Measurements from ENCODE around the gene CNTN1. TPM values are rescaled to one million over a fixed set of nuclear protein-coding genes. Genes with fewer than 3 reads are reported as not detected.

CNTN1 gene
- total RNA-seq, 1 experiment from 2014 or later = 6.5 TPM

- TF ChIP-seq CTCF (conservative IDR thresholded peaks at IDR 0.05) = peak; percentile 87
- Histone ChIP-seq H3K27ac (ENCODE audit: insufficient read length, low read depth, low read length) (no peak overlapping the region), H3K23ac (ENCODE audit: insufficient read length, low read depth, low read length) (no peak overlapping the region), H3K4me2 (ENCODE audit: insufficient read depth, insufficient read length, low read length) (no peak overlapping the region), H3K14ac (ENCODE audit: insufficient read depth, low read length) (no peak overlapping the region), H3K79me2 (ENCODE audit: insufficient read depth, low read length) (no peaks in the 10 kb centered on the region), H3K56ac (ENCODE audit: insufficient read length, low read depth, low read length) (no peak overlapping the region), H2AK5ac (ENCODE audit: insufficient read length, low read length) (no peak overlapping the region), H2BK12ac (ENCODE audit: insufficient read length, low read depth, low read length) (no peak overlapping the region), H3K9ac (ENCODE audit: extremely low read depth, insufficient read length, low read length) (no peak overlapping the region), H2BK5ac (ENCODE audit: insufficient read length, low read length) (no peak overlapping the region), H2BK15ac (ENCODE audit: low read depth, low read length) (no peak overlapping the region), H2BK20ac (ENCODE audit: low read depth, low read length, poor library complexity, severe bottlenecking) (no peak overlapping the region), H3T11ph (ENCODE audit: low read length) (no peak overlapping the region), H4K5ac (ENCODE audit: insufficient read length, low read depth, low read length) (no peak overlapping the region), H3K27me3 (ENCODE audit: insufficient read depth, low read length) (no peaks in the 10 kb centered on the region), H3K23me2 (ENCODE audit: insufficient read length, low read depth, low read length, poor library complexity, severe bottlenecking) (no peaks in the 10 kb centered on the region), H2BK120ac (ENCODE audit: low read depth, low read length, poor library complexity, severe bottlenecking) (no peak overlapping the region), H2AFZ (ENCODE audit: low read length) (no peak overlapping the region), H3K4ac (ENCODE audit: low read depth, low read length) (no peak overlapping the region), H3K18ac (ENCODE audit: insufficient read length, low read depth, low read length) (no peak overlapping the region), H4K8ac (replicated peaks; ENCODE audit: insufficient read length, low read depth, low read length) (no peak overlapping the region), H3K9me3 (ENCODE audit: control insufficient read depth, low read depth, low read length) (no peaks in the 10 kb centered on the region), H4K91ac (ENCODE audit: insufficient read length, low read depth, low read length) (no peak overlapping the region), H3K79me1 (ENCODE audit: insufficient read depth, low read depth, low read length, poor library complexity, severe bottlenecking) (no peaks in the 10 kb centered on the region), H4K20me1 (ENCODE audit: control insufficient read depth, insufficient read depth, insufficient read length) (no peaks in the 10 kb centered on the region), H3K4me1 (ENCODE audit: insufficient read depth, low read length) (no peaks in the 10 kb centered on the region)
- Mint-ChIP-seq H3K27ac (no peak overlapping the region), H3K36me3 (ENCODE audit: insufficient read depth in 1 of 3, low read depth in 3 of 3) (no peaks in the 10 kb centered on the region; a peak in 2 of 7 replicates), H3K4me1 (no peaks in the 10 kb centered on the region), H3K4me3 (no peak overlapping the region), H3K9me3 (no peaks in the 10 kb centered on the region), H3K27me3 (ENCODE audit: low read depth) (no peaks in the 10 kb centered on the region)
- no peak for DNase-seq
- WGBS (ENCODE audit: extremely low coverage, insufficient read length, low lambda C conversion rate) = no CpG with 5 or more reads among the region's 2 CpGs
Observed at GRCh38 chr12:40921563-40922163, 229.4 kb downstream of the CNTN1 start.

All from H9 (cell line).